IMR-90 (cell line): ENCODE results near the gene USP9X.

Experiments used
- CTCF ChIP-seq: conservative IDR thresholded peaks from 2 replicates; pipeline ENCODE4 v1.5.1; 2012; ENCODE audit warnings: mild to moderate bottlenecking, low read depth, low read length, improper control_type of control experiment
- MXI1 ChIP-seq: IDR thresholded peaks from 2 replicates; pipeline ENCODE4 v1.6.1; 2012; ENCODE audit warnings: low read depth, mild to moderate bottlenecking, low read length, moderate library complexity, borderline replicate concordance
- POLR2A ChIP-seq: IDR thresholded peaks from 2 replicates; pipeline ENCODE4 v1.6.1; 2012; ENCODE audit warnings: mild to moderate bottlenecking, low read depth, low read length
- RCOR1 ChIP-seq: IDR thresholded peaks from 2 replicates; pipeline ENCODE4 v1.6.1; 2012; ENCODE audit warnings: mild to moderate bottlenecking, low read length, improper control_type of control experiment; ENCODE audit not compliant: insufficient replicate concordance
- SMC3 ChIP-seq: fragments of 150-350 bp; IDR thresholded peaks from 2 replicates; pipeline ENCODE4 v1.6.1; 2016; ENCODE audit warnings: low read depth, mild to moderate bottlenecking, antibody characterized with exemption, low read length, moderate library complexity

GRCh38 chrX:41100819-41101218 is 15.6 kb downstream of the USP9X start:
- no peak for TF ChIP-seq MXI1
- TF ChIP-seq CTCF = no peak
- no peak for TF ChIP-seq RCOR1
- TF ChIP-seq POLR2A = no peak
- TF ChIP-seq SMC3 = no peak
